Hepatocyte (in vitro differentiated cells): Measurements from ENCODE around the gene BCAS3. TPM values are rescaled to one million over a fixed set of nuclear protein-coding genes. Genes with fewer than 3 reads are reported as not detected.

Experiments
- DNase-seq: peaks from one replicate; pipeline ENCODE4 v3.0.0-alpha.2; 2016; ENCODE audit warnings: low spot score
- H2AFZ ChIP-seq: fragments of 200-600 bp; sonication (generic); 2 replicates; pipeline ENCODE4 v1.6.0; 2016; ENCODE audit warnings: antibody characterized with exemption, mild to moderate bottlenecking
- H3K27ac ChIP-seq: fragments of 200-600 bp; sonication (generic); 2 replicates; pipeline ENCODE4 v1.5.1; 2016; ENCODE audit warnings: mild to moderate bottlenecking
- H3K27me3 ChIP-seq: fragments of 200-600 bp; sonication (generic); 2 replicates; pipeline ENCODE4 v1.6.1; 2016
- H3K36me3 ChIP-seq: fragments of 200-600 bp; sonication (generic); replicated peaks from 2 replicates; pipeline ENCODE4 v1.5.1; 2016; ENCODE audit warnings: low read depth; ENCODE audit not compliant: insufficient read depth
- H3K4me1 ChIP-seq: fragments of 200-600 bp; sonication (generic); 2 replicates; pipeline ENCODE4 v1.5.1; 2016; ENCODE audit warnings: mild to moderate bottlenecking, moderate library complexity; ENCODE audit not compliant: insufficient read depth
- H3K4me2 ChIP-seq: fragments of 200-600 bp; sonication (generic); 2 replicates; pipeline ENCODE4 v1.6.0; 2016
- H3K4me3 ChIP-seq: fragments of 200-600 bp; sonication (generic); 2 replicates; pipeline ENCODE4 v1.5.1; 2016; ENCODE audit warnings: mild to moderate bottlenecking
- H3K79me2 ChIP-seq: fragments of 200-600 bp; sonication (generic); 2 replicates; pipeline ENCODE4 v1.6.0; 2017; ENCODE audit warnings: mild to moderate bottlenecking
- H3K9me2 ChIP-seq: fragments of 200-600 bp; sonication (generic); replicated peaks from 2 replicates; pipeline ENCODE4 v1.6.0; 2017; ENCODE audit warnings: mild to moderate bottlenecking; ENCODE audit not compliant: insufficient read depth
- H3K9me3 ChIP-seq: fragments of 200-600 bp; sonication (generic); 2 replicates; pipeline ENCODE4 v1.5.1; 2016; ENCODE audit warnings: low read depth, mild to moderate bottlenecking
- H4K20me1 ChIP-seq: fragments of 200-600 bp; sonication (generic); 2 replicates; pipeline ENCODE4 v1.6.0; 2016; ENCODE audit warnings: mild to moderate bottlenecking; ENCODE audit not compliant: insufficient read depth, poor library complexity, severe bottlenecking
- EZH2 ChIP-seq: fragments of 200-600 bp; sonication (generic); IDR thresholded peaks from 2 replicates; pipeline ENCODE4 v1.6.1; 2016; ENCODE audit warnings: antibody characterized with exemption, mild to moderate bottlenecking, borderline replicate concordance
- EZH2phosphoT487 ChIP-seq: fragments of 200-600 bp; sonication (generic); IDR thresholded peaks from one replicate; pipeline ENCODE4 v1.6.1; 2018; ENCODE audit warnings: antibody characterized with exemption, mild to moderate bottlenecking, low read depth, moderate library complexity; ENCODE audit not compliant: unreplicated experiment, severe bottlenecking
- WGBS: methylation state at CpG from one replicate; pipeline ENCODE4 v1.1.6; 2016; ENCODE audit warnings: low lambda C conversion rate; ENCODE audit errors: missing lambda C conversion rate; 5-methylcytosine and 5-hydroxymethylcytosine counted together
- polyA plus RNA-seq: library from polyadenylated mRNA; unstranded; fragments of >200 nt; fragmentation: Nextera tagmentation; extraction: Ambion mirVana; gene quantifications from 2 replicates; pipeline ENCODE4 v1.2.1, GENCODE V29; 2016
- total RNA-seq: library from RNA; depleted of rRNA; stranded (reverse); fragments of >200 nt; gene quantifications from 2 replicates; pipeline ENCODE4 v1.2.3, GENCODE V29; 2014
- TF ChIP-seq, protein P1 (sequence below): fragments of 200-600 bp; sonication (generic); IDR thresholded peaks from 2 replicates; pipeline ENCODE4 v1.5.1; 2016; ENCODE audit warnings: antibody characterized with exemption, mild to moderate bottlenecking; ENCODE audit not compliant: poor library complexity

The BCAS3 gene
- total and polyA plus RNA-seq, 2 experiments from 2014 or later = 16.5 to 58.8 TPM

DNA sequence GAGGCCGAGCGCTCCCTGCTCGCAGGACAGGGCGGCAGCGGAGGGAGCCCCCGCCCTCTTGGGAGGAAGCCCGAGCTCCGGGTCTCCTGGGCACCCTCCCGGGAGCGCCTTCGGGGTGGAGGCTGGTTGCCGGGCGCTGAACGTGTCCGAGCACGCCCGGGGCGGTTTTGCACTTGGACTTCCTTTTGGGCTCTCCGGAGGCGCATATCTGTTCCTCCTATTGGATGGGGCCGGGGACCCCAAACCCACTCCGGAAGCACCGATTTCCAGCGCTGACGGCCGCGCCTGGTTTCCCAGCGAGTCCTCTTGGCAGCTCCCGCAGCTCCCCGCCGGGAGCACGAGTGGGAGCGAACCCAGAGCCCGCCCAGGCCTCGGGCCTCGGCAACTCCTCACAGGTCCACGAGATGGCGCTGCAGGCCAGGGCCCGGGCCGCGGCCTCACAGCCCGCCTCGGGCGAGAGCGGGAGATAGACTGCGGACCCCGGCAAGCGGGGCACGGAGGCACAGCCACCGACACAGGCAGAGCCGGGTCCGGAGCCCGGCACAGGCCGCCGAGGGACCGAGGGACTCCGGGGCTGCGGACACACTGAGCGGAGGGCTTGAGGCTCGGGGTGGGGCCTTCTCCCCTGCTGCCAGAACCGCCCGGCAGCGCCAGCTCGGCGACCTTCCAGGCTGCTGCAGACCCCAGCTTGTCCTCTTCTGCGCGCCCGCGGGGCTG lies 734.6 kb downstream of the BCAS3 start:
- H4K20me1 ChIP-seq = no peaks in the 10 kb centered on the region
- DNase-seq = peak; percentile 93
- peak overlapping the region; percentile 99 for H3K27ac ChIP-seq
- H3K4me1 ChIP-seq = peaks cover 41% of the 10 kb centered on the region
- TF ChIP-seq EZH2phosphoT487 (no peak), EZH2 (no peak)
- TF ChIP-seq, protein P1, sequence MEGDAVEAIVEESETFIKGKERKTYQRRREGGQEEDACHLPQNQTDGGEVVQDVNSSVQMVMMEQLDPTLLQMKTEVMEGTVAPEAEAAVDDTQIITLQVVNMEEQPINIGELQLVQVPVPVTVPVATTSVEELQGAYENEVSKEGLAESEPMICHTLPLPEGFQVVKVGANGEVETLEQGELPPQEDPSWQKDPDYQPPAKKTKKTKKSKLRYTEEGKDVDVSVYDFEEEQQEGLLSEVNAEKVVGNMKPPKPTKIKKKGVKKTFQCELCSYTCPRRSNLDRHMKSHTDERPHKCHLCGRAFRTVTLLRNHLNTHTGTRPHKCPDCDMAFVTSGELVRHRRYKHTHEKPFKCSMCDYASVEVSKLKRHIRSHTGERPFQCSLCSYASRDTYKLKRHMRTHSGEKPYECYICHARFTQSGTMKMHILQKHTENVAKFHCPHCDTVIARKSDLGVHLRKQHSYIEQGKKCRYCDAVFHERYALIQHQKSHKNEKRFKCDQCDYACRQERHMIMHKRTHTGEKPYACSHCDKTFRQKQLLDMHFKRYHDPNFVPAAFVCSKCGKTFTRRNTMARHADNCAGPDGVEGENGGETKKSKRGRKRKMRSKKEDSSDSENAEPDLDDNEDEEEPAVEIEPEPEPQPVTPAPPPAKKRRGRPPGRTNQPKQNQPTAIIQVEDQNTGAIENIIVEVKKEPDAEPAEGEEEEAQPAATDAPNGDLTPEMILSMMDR = peak; percentile 96
- peaks cover 15% of the 10 kb centered on the region for H3K27me3 ChIP-seq
- peaks cover 36% of the 10 kb centered on the region for H3K79me2 ChIP-seq
- H3K9me3 ChIP-seq = no peaks in the 10 kb centered on the region
- under 1% methylated on average over 51 of the region's 69 CpGs for WGBS
- peak overlapping the region; percentile 93 for H2AFZ ChIP-seq
- H3K4me3 ChIP-seq = peak overlapping the region; percentile 76
- H3K9me2 ChIP-seq = no peaks in the 10 kb centered on the region
- no peaks in the 10 kb centered on the region for H3K36me3 ChIP-seq
- H3K4me2 ChIP-seq = peak overlapping the region; percentile 99

DNA sequence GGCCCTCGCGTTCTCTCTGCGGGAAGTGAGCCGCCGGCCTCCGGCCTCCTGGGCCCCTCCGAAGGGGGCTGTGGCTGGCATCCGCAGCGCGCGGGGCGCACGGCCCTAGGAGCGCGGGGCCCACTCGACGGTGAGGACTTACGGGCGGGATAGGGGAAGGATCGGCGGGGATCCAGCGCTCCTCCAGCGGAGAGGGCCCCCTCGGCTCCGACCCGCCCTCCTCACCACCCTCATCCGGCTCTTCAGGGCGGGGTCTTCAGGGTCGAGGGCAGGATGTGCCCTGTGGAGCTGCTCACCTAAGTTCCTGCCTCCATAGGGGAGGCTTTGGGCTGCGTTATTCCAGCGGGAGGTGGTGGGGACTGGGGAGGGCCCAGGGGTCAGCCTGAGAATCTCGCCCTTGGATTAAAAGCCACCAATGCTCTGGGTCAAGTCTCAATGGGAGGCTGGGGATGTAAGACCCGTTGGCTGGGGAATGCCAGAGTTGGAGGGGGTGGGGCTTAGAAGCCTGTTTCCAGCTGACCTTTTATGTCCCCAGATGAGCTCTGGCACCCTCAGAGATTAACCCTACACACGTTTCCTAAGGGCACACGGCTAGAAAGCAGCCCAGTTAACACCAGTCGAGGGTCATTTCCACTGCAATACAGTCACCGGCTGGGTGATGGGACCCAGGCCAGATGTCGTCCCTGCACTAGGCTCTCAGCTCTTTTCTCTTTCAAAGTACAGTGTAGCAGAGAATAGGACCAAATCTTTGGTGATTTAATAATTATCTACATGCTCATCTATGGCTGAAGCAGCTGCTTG lies 735.4 kb downstream of the BCAS3 start:
- peak overlapping the region; percentile 76 for H3K4me3 ChIP-seq
- peaks cover 7% of the 10 kb centered on the region for H3K27me3 ChIP-seq
- H3K4me2 ChIP-seq = peak overlapping the region; percentile 99
- no peaks in the 10 kb centered on the region for H3K9me3 ChIP-seq
- H3K79me2 ChIP-seq = peaks cover 28% of the 10 kb centered on the region
- TF ChIP-seq, protein P1 = no peak
- no peak for TF ChIP-seq EZH2
- no peak for TF ChIP-seq EZH2phosphoT487
- DNase-seq = peak; percentile 29
- H3K36me3 ChIP-seq = no peaks in the 10 kb centered on the region
- H3K9me2 ChIP-seq = no peaks in the 10 kb centered on the region
- H3K4me1 ChIP-seq = peaks cover 35% of the 10 kb centered on the region
- 8% methylated on average over 29 of the region's 38 CpGs for WGBS
- H3K27ac ChIP-seq = peak overlapping the region; percentile 99
- no peaks in the 10 kb centered on the region for H4K20me1 ChIP-seq
- H2AFZ ChIP-seq = peak overlapping the region; percentile 93

DNA sequence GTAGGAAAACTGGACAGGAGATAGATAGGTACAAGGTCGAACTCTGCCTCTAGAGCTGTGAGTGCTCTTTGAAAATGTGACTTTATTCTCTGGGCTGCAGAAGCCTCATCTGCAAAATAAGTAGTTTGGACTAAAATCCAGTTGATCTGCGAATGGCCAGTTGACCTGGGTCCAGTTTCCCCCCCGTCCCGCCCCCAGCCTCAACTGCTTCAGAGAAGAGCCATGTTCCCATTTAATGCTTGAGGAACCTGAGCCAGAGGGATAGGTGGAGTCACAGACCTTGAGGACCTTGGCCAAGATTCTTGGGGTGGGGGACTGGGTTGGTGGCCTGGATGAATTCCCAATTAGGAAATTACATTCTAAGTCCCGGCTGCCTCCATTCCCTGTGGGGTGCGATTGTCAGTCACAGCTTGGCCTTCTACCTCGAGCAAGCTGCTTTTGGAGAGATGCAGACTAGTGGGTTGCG lies 736.0 kb downstream of the BCAS3 start:
- H2AFZ ChIP-seq = no peak overlapping the region
- H3K4me2 ChIP-seq = peak overlapping the region; percentile 99
- peaks cover 31% of the 10 kb centered on the region for H3K4me1 ChIP-seq
- H3K9me3 ChIP-seq = no peaks in the 10 kb centered on the region
- peaks cover 22% of the 10 kb centered on the region for H3K79me2 ChIP-seq
- H3K9me2 ChIP-seq = no peaks in the 10 kb centered on the region
- WGBS = 84% methylated on average over 8 of the region's 8 CpGs
- H3K4me3 ChIP-seq = no peak overlapping the region
- no peaks in the 10 kb centered on the region for H4K20me1 ChIP-seq
- peak overlapping the region; percentile 99 for H3K27ac ChIP-seq
- DNase-seq = no peak
- no peaks in the 10 kb centered on the region for H3K36me3 ChIP-seq
- TF ChIP-seq EZH2phosphoT487 = no peak
- no peak for TF ChIP-seq EZH2
- TF ChIP-seq, protein P1 = no peak
- peaks cover under 1% of the 10 kb centered on the region for H3K27me3 ChIP-seq
